Breast epithelium (tissue), 4 donors: Measurements from ENCODE around the gene HIPK3. TPM values are rescaled to one million over a fixed set of nuclear protein-coding genes. Genes with fewer than 3 reads are reported as not detected.

Source experiments
- DNase-seq, 2 donors: peaks; one replicate each; pipeline ENCODE4 v3.0.0-alpha.2; 2019; ENCODE audit warnings: low spot score in 2 of 2
- H3K27ac ChIP-seq, 2 donors: fragments of 200-600 bp; sonication (generic) in 1 of 2; one replicate each; pipeline ENCODE4 v1.5.1; 2016 to 2019; ENCODE audit warnings: mild to moderate bottlenecking in 1 of 2
- H3K27me3 ChIP-seq, 2 donors: fragments of 200-600 bp; sonication (generic) in 1 of 2; one replicate each; pipeline versions ENCODE4 v1.5.1 to v1.6.0; 2017 to 2019; ENCODE audit warnings: control low read depth in 1 of 2, mild to moderate bottlenecking in 1 of 2
- H3K36me3 ChIP-seq: fragments of 200-600 bp; one replicate; pipeline ENCODE4 v1.5.1; 2019
- H3K4me1 ChIP-seq, 2 donors: fragments of 200-600 bp; sonication (generic); one replicate each; pipeline ENCODE4 v1.5.1; 2016 to 2019; ENCODE audit warnings: control low read depth in 1 of 2
- H3K4me3 ChIP-seq, 3 donors: fragments of 200-600 bp; sonication (generic); 1 replicate in 2 of 3; 2 replicates in 1 of 3; pipeline ENCODE4 v1.5.1; 2016 to 2019; ENCODE audit warnings: mild to moderate bottlenecking in 3 of 3, moderate library complexity in 2 of 3
- H3K9me3 ChIP-seq, 2 donors: fragments of 200-600 bp; sonication (generic) in 1 of 2; one replicate each; pipeline ENCODE4 v1.5.1; 2016 to 2019; ENCODE audit warnings: control low read depth in 1 of 2
- POLR2A ChIP-seq: fragments of 450-650 bp; IDR thresholded peaks from one replicate; pipeline ENCODE4 v1.6.1; 2016; ENCODE audit warnings: antibody characterized with exemption, mild to moderate bottlenecking, moderate library complexity
- POLR2AphosphoS5 ChIP-seq, 3 donors: sonication (generic); formaldehyde crosslinking; IDR thresholded peaks; one replicate each; pipeline ENCODE4 v1.6.1; 2017; ENCODE audit warnings: antibody characterized with exemption in 3 of 3
- intact Hi-C: fragments of 100-400 bp; cut with DNase I; formaldehyde crosslinking; loops from one replicate; pipeline ENCODE4 v1.15.1; 2023; ENCODE audit warnings: low total_unique reads
- total RNA-seq, 3 donors: library from RNA; depleted of rRNA; stranded (reverse); fragments of >200 nt; gene quantifications; one replicate each; pipeline ENCODE4 v1.1.0, GENCODE V29; 2016
- TF ChIP-seq, protein P1 (sequence below), 3 donors: fragments of 450-650 bp; IDR thresholded peaks; one replicate each; pipeline ENCODE4 v1.5.1; 2016 to 2017; ENCODE audit warnings: antibody characterized with exemption in 3 of 3, mild to moderate bottlenecking in 3 of 3, moderate library complexity in 3 of 3

Gene HIPK3
- total RNA-seq, 3 donors from 2014 or later, result 200 to 223 (median 202) TPM

DNA sequence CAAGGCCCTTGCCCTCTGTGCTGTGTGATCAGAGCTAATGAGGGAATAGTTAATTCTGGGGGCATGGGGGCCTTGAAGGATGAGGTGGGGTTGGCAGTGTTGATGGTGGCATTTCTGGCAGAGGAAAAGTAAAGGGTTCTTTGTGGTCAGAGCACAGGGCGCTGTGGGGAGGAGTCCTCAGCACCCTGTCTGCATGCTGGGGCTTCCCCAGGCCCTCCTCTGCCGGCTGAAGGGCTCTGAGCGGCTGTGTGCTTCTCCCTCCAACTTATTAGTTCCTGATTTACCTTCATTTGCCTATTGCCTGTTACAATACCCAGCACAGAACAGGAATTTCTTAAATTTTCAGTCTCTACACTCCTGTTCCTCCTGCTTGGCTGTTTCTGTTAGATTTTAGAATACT lies 122.8 kb downstream of the HIPK3 start:
- Histone ChIP-seq H3K27ac (no peak overlapping the region), H3K36me3 (no peaks in the 10 kb centered on the region), H3K4me1 (no peaks in the 10 kb centered on the region), H3K27me3 (peaks cover 0 to 5% of the 10 kb centered on the region in 2 donors), H3K4me3 (no peak overlapping the region), H3K9me3 (no peaks in the 10 kb centered on the region)
- intact Hi-C loops, result no loop called here
- TF ChIP-seq, protein P1, sequence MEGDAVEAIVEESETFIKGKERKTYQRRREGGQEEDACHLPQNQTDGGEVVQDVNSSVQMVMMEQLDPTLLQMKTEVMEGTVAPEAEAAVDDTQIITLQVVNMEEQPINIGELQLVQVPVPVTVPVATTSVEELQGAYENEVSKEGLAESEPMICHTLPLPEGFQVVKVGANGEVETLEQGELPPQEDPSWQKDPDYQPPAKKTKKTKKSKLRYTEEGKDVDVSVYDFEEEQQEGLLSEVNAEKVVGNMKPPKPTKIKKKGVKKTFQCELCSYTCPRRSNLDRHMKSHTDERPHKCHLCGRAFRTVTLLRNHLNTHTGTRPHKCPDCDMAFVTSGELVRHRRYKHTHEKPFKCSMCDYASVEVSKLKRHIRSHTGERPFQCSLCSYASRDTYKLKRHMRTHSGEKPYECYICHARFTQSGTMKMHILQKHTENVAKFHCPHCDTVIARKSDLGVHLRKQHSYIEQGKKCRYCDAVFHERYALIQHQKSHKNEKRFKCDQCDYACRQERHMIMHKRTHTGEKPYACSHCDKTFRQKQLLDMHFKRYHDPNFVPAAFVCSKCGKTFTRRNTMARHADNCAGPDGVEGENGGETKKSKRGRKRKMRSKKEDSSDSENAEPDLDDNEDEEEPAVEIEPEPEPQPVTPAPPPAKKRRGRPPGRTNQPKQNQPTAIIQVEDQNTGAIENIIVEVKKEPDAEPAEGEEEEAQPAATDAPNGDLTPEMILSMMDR (IDR thresholded peaks at IDR 0.05), result no peak
- TF ChIP-seq POLR2A (no peak), POLR2AphosphoS5 (IDR thresholded peaks at IDR 0.05) (no peak)
- no peak for DNase-seq

DNA sequence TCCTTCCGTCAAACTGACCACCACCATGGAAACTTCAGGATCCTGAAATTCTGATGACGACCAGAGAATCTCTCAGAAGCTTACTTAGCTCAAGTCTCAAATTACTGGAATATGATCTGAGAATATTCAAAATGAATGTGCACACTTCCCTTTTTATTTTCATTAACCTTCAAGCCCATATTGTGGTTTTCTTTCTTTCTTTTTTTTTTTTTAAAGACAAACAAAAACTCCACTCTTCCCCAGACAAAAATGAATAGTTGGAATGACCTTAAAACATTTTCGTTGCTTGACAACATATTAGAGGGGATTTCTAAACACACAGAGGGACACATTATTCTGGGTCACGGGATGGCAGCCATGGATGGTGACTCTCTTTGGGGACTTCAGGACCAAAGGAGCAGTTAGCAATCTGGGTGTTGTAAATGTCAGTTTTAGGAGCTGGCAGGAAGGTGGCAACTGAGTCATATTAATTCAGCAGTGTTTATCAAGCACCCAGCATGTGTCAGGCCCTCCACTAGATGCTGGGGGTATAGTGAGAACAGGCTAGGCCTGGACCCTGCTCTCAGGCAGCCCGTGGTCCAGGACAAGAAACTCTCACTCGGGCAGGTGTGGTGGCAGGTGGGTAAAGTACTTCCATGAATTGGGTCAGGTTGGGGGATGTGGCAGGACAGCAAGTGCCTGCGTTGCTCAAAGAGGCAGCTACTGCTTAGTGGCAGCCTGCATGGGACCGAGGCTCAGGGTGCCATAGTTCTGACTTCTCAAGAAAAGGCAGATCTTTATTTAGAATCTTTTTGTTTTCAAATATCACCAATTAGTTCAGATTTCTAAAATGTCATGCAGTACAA lies 126.1 kb downstream of the HIPK3 start:
- H3K4me1 ChIP-seq, result no peaks in the 10 kb centered on the region
- intact Hi-C loops, result no loop called here
- TF ChIP-seq POLR2A (no peak), POLR2AphosphoS5 (IDR thresholded peaks at IDR 0.05) (no peak)
- TF ChIP-seq, protein P1 (IDR thresholded peaks at IDR 0.05), result no peak
- no peak for DNase-seq
- H3K27ac ChIP-seq, result no peak overlapping the region
- H3K9me3 ChIP-seq, result no peaks in the 10 kb centered on the region
- no peaks in the 10 kb centered on the region for H3K27me3 ChIP-seq
- no peaks in the 10 kb centered on the region for H3K36me3 ChIP-seq
- no peak overlapping the region for H3K4me3 ChIP-seq

DNA sequence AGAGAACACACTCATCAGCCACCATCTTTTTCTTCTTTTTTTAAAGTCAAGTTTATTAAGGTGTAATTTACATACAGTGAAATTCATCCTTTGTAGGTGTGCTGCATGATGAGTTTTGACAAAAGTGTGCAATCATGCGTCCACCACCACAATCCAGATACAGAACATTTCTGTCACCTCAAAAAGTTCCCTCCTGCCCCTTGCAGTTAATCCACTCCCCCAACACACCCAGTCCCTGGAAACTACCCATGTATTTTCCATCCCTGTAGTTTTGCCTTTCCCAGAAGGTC lies 126.7 kb downstream of the HIPK3 start:
- TF ChIP-seq, protein P1 (IDR thresholded peaks at IDR 0.05), result no peak
- no peak for TF ChIP-seq POLR2AphosphoS5 (IDR thresholded peaks at IDR 0.05)
- Histone ChIP-seq H3K4me3 (no peak overlapping the region), H3K4me1 (no peaks in the 10 kb centered on the region), H3K9me3 (no peaks in the 10 kb centered on the region), H3K27me3 (no peaks in the 10 kb centered on the region), H3K27ac (no peak overlapping the region), H3K36me3 (no peaks in the 10 kb centered on the region)
- no peak for DNase-seq
- intact Hi-C loops, result no loop called here

DNA sequence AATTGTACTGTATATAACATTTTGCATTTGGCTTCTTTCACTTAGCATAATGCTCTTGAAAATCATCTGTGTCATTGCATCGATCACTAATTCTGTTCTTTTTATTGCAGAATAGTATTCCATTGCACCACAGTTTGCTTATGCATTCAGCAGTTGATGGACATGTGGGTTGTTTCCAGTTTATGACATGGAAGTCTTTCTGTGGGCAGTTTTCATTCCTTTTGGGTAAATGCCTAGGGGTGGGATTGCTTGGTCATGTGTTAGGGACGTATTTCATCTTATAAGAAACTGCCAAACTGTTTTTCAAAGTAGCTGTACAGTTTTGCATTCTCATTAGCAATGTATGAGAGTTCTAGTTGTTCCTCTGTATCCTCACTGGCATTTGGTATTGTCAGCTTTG lies 127.0 kb downstream of the HIPK3 start:
- H3K27ac ChIP-seq, result no peak overlapping the region
- DNase-seq, result no peak
- intact Hi-C loops, result no loop called here

DNA sequence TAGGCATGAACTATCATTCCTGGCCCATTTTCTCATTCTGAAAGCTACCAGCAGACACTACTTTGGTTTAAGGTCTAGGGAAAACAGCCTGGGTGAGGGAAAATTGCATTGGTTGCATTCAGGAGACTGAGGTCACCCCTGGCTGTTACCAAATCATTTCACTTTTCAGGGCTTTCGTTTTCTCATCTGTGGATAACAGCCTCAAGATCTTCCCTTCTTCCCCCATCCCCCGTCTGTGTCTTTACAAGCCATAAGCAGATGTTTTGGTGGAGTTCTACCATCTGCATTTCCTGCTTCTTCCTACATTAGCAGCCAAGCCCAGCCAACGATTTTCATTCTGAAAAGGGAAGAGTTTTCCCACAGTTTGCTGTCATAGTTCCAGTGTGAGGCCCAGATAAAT lies 130.4 kb downstream of the HIPK3 start:
- Histone ChIP-seq H3K9me3 (no peaks in the 10 kb centered on the region), H3K4me1 (no peaks in the 10 kb centered on the region), H3K27ac (no peak overlapping the region), H3K4me3 (no peak overlapping the region), H3K27me3 (no peaks in the 10 kb centered on the region), H3K36me3 (no peaks in the 10 kb centered on the region)
- TF ChIP-seq, protein P1 (IDR thresholded peaks at IDR 0.05), result no peak
- TF ChIP-seq POLR2A (no peak), POLR2AphosphoS5 (IDR thresholded peaks at IDR 0.05) (no peak)
- intact Hi-C loops, result no loop called here
- DNase-seq, result no peak

More for the DNA sequence above, 127.0 kb downstream of the HIPK3 start:
- Histone ChIP-seq H3K27me3 (no peaks in the 10 kb centered on the region), H3K36me3 (no peaks in the 10 kb centered on the region), H3K4me1 (no peaks in the 10 kb centered on the region), H3K4me3 (no peak overlapping the region), H3K9me3 (no peaks in the 10 kb centered on the region)
- no peak for TF ChIP-seq POLR2AphosphoS5 (IDR thresholded peaks at IDR 0.05)
- TF ChIP-seq, protein P1 (IDR thresholded peaks at IDR 0.05), result no peak
- no peak for TF ChIP-seq POLR2A
